H1 (cell line): ENCODE data around the gene OPA3. TPM values are rescaled to one million over a fixed set of nuclear protein-coding genes. Genes with fewer than 3 reads are reported as not detected.

Experiments used
- ASH2L ChIP-seq: fragments of 200-600, 300-600 bp; sonication (generic); IDR thresholded peaks from one replicate; pipeline ENCODE4 v1.7.1; 2017; ENCODE audit warnings: low read length
- EGR1 ChIP-seq: IDR thresholded peaks from 2 replicates; pipeline ENCODE4 v1.6.1; 2011; ENCODE audit warnings: low read depth, low read length, borderline replicate concordance
- RAD21 ChIP-seq, 2 experiments: IDR thresholded peaks in 1 of 2; conservative IDR thresholded peaks in 1 of 2; 2 replicates each; pipeline ENCODE4 v1.6.1; 2011; ENCODE audit warnings: low read depth in 2 of 2, low read length in 2 of 2, improper control_type of control experiment in 1 of 2, inconsistent platforms in 1 of 2, mild to moderate bottlenecking in 1 of 2, moderate library complexity in 1 of 2
- RFX5 ChIP-seq: IDR thresholded peaks from 2 replicates; pipeline ENCODE4 v1.6.1; 2011; ENCODE audit warnings: low read depth, low read length, improper control_type of control experiment, borderline replicate concordance
- polyA plus RNA-seq, 7 experiments: library from polyadenylated mRNA; depleted of rRNA in 3 of 7; stranded (reverse) in 5 of 7; unstranded in 2 of 7; fragments of >200 nt in 5 of 7; fragments of 200-250 nt in 2 of 7; gene quantifications; 1 replicate in 5 of 7; 2 replicates in 1 of 7; 4 replicates in 1 of 7; pipeline versions ENCODE4 v1.2.1 to v1.2.3, GENCODE V29; 2011 to 2013; ENCODE audit warnings: missing spikeins in 2 of 7, mixed read lengths in 2 of 7
- total RNA-seq: library from RNA; stranded (reverse); fragmentation: NEBNext Ultra II Directional; extraction: Animal tissue kit (Norgen Biotek cat#: 25700); gene quantifications from 2 replicates; pipeline ENCODE4 v1.2.1, GENCODE V29; 2021
- TF ChIP-seq, protein P1 (sequence below), 3 experiments: IDR thresholded peaks; 1 replicate in 2 of 3; 2 replicates in 1 of 3; pipeline versions ENCODE4 v1.5.1 to v1.6.1; 2011; ENCODE audit warnings: low read length in 3 of 3, mild to moderate bottlenecking in 3 of 3, inconsistent platforms in 2 of 3, low read depth in 1 of 3, moderate library complexity in 1 of 3; ENCODE audit not compliant: insufficient read depth in 1 of 3; ENCODE audit errors: control extremely low read depth in 1 of 3

OPA3 gene
- total and polyA plus RNA-seq, 2 of the 8 experiments (the other 6 are each of a cell fraction or from before 2014, with no cell fraction given), result 12.5 to 14.5 TPM

GRCh38 chr19:45601524-45602374, 17.1 kb upstream of the OPA3 start, which contains the start of gene GPR4 (continued):
- TF ChIP-seq RAD21 (IDR thresholded peaks at IDR 0.05 in 1 of 2, conservative IDR thresholded peaks at IDR 0.05 in 1 of 2; ENCODE audit: low read depth in 2 of 2, low read length in 2 of 2) (no peak), RFX5 (no peak), EGR1 (peak; percentile 44; the same call in 1 of the 2 replicates), ASH2L (peak; percentile 26)
- TF ChIP-seq, protein P1, sequence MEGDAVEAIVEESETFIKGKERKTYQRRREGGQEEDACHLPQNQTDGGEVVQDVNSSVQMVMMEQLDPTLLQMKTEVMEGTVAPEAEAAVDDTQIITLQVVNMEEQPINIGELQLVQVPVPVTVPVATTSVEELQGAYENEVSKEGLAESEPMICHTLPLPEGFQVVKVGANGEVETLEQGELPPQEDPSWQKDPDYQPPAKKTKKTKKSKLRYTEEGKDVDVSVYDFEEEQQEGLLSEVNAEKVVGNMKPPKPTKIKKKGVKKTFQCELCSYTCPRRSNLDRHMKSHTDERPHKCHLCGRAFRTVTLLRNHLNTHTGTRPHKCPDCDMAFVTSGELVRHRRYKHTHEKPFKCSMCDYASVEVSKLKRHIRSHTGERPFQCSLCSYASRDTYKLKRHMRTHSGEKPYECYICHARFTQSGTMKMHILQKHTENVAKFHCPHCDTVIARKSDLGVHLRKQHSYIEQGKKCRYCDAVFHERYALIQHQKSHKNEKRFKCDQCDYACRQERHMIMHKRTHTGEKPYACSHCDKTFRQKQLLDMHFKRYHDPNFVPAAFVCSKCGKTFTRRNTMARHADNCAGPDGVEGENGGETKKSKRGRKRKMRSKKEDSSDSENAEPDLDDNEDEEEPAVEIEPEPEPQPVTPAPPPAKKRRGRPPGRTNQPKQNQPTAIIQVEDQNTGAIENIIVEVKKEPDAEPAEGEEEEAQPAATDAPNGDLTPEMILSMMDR (IDR thresholded peaks at IDR 0.05; ENCODE audit: control extremely low read depth in 1 of 3, insufficient read depth in 1 of 3, low read depth in 1 of 3, low read length in 3 of 3), result no peak
